Brain microvascular endothelial cell (primary cell): ENCODE data around the gene BMS1.
"Not testable (repeated sequence)": the region's sequence is repeated elsewhere in the genome, so short reads cannot be mapped to it uniquely, and the experiment has no call there.

Experiments
- DNase-seq: peaks from one replicate; pipeline ENCODE4 v3.0.0-alpha.2; 2020
- H3K27ac ChIP-seq: fragments of 250-450 bp; sonication (Bioruptor Pico); 2 replicates; pipeline ENCODE4 v1.5.1; 2020; ENCODE audit warnings: mild to moderate bottlenecking, moderate library complexity
- H3K27me3 ChIP-seq: fragments of 250-450 bp; sonication (Bioruptor Pico); replicated peaks from 2 replicates; pipeline ENCODE4 v1.5.1; 2020; ENCODE audit warnings: mild to moderate bottlenecking
- H3K36me3 ChIP-seq: fragments of 250-450 bp; sonication (Bioruptor Pico); replicated peaks from 2 replicates; pipeline ENCODE4 v1.5.1; 2020; ENCODE audit warnings: mild to moderate bottlenecking
- H3K4me3 ChIP-seq: 2 replicates; pipeline ENCODE4 v1.5.1; 2011; ENCODE audit warnings: low read depth, mild to moderate bottlenecking, control low read depth, low read length, moderate library complexity
- CTCF ChIP-seq: IDR thresholded peaks from 2 replicates; pipeline ENCODE4 v1.5.1; 2011; ENCODE audit warnings: low read depth, mild to moderate bottlenecking, moderate library complexity, low read length, control low read depth, inconsistent platforms; ENCODE audit errors: missing control alignments
- in situ Hi-C: cut with HindIII; loops from 2 replicates; pipeline ENCODE4 v1.10.0; 2017; ENCODE audit warnings: low sequenced_read_pairs, low pct_ligation_motif_present

Gene BMS1

DNA sequence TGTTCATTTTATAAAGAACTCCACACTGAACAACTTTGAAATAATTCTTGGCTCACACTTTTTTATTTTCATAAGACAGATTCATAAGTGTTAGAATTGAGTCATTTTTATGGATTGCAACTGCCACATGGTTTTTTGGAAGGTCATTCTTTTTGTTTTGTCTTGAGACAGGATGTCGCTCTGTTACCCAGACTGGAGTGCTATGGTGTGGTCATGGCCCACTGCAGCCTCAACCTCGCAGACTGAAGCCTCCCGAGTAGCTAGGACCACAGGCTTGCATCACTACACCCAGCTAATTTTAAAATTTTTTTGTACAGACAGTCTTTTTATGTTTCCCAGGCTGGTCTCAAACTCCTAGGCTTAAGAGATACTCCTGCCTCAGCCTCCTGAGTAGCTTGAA, 20.3 kb downstream of the BMS1 start:
- in situ Hi-C loops: no loop called here

GRCh38 chr10:42809676-42810075, 27.1 kb downstream of the BMS1 start:
- Histone ChIP-seq H3K36me3 (peaks cover 15% of the 10 kb centered on the region), H3K4me3 (no peak overlapping the region), H3K27ac (no peak overlapping the region), H3K27me3 (no peaks in the 10 kb centered on the region)
- no peak for TF ChIP-seq CTCF
- no peak for DNase-seq
- in situ Hi-C loops: no loop called here

More for the DNA sequence above, 20.3 kb downstream of the BMS1 start:
- Histone ChIP-seq H3K36me3 (peaks cover 57% of the 10 kb centered on the region), H3K27ac (no peak overlapping the region), H3K4me3 (no peak overlapping the region), H3K27me3 (no peaks in the 10 kb centered on the region)
- DNase-seq: no peak
- no peak for TF ChIP-seq CTCF

GRCh38 chr10:42812028-42812427, 29.4 kb downstream of the BMS1 start:
- Histone ChIP-seq H3K4me3 (no peak overlapping the region), H3K36me3 (peaks cover 9% of the 10 kb centered on the region), H3K27me3 (no peaks in the 10 kb centered on the region), H3K27ac (no peak overlapping the region)
- in situ Hi-C loops: no loop called here
- no peak for TF ChIP-seq CTCF
- no peak for DNase-seq

GRCh38 chr10:42813989-42814687, 31.5 kb downstream of the BMS1 start:
- H3K27ac ChIP-seq, H3K4me3 ChIP-seq, in situ Hi-C loops, DNase-seq, H3K27me3 ChIP-seq: not testable (repeated sequence)
- peaks cover 12% of the 10 kb centered on the region for H3K36me3 ChIP-seq

GRCh38 chr10:42816334-42816733, 33.7 kb downstream of the BMS1 start:
- peaks cover 20% of the 10 kb centered on the region for H3K36me3 ChIP-seq
- H3K27me3 ChIP-seq, in situ Hi-C loops, H3K27ac ChIP-seq, DNase-seq, H3K4me3 ChIP-seq: not testable (repeated sequence)

DNA sequence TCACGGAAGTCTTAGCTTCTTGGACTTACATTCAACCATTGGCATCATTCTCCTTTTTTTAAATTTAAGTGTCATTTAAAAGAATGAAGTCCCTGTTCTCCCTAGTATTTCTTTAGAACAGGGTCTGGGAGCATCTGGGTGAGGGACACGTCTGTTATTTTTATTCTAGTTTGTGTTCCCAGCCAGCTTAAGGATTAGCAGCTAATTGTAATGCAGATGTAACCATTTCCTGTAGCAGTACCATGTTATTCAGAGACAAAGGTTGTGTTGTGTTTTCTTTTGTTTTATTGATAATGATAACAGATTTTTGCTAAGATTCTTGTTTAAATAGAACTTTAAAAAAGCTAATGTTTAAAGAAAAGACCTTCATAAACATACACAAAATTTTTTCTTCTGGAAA, 34.3 kb downstream of the BMS1 start:
- in situ Hi-C loops: no loop called here
- Histone ChIP-seq H3K36me3 (peaks cover 22% of the 10 kb centered on the region), H3K27ac (no peak overlapping the region), H3K27me3 (no peaks in the 10 kb centered on the region), H3K4me3 (no peak overlapping the region)
- DNase-seq: no peak
- TF ChIP-seq CTCF: no peak

- H3K27ac ChIP-seq, DNase-seq, H3K4me3 ChIP-seq, in situ Hi-C loops, H3K27me3 ChIP-seq: not testable (repeated sequence)
- peaks cover 22% of the 10 kb centered on the region for H3K36me3 ChIP-seq
Observed at GRCh38 chr10:42817417-42817816, 34.8 kb downstream of the BMS1 start.

DNA sequence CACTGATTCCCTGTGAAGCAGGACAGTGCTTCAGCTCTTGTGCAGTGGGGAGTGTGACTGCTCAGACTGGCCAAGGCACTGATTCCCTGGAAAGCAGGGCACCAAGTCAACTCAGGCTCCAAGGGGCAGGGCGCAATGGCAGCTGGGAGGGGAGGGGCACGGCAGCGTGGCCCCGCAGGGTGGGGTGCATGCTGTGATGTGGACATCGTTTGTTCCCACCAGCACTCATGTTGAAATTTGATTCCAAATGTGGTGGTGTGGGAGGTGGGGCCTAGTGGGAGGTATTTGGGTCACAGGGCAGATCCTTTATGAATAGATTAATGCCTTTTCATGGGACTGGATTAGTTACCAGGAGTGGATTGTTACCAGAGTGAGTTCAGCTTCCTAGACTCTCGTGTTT, 44.2 kb downstream of the BMS1 start:
- in situ Hi-C loops, DNase-seq, H3K27ac ChIP-seq, H3K27me3 ChIP-seq, H3K4me3 ChIP-seq: not testable (repeated sequence)
- H3K36me3 ChIP-seq: peaks cover 27% of the 10 kb centered on the region
